CD1c-positive myeloid dendritic cell (primary cell): ENCODE data around the gene STOML1.
"Not testable (repeated sequence)": the region's sequence is repeated elsewhere in the genome, so short reads cannot be mapped to it uniquely, and the experiment has no call there.

Source experiments
- DNase-seq: peaks from one replicate; pipeline ENCODE4 v3.0.0-alpha.2; 2016; ENCODE audit errors: extremely low spot score

The STOML1 gene

GRCh38 chr15:73987250-73987649 is 4.8 kb downstream of the STOML1 start:
- no peak for DNase-seq

DNA sequence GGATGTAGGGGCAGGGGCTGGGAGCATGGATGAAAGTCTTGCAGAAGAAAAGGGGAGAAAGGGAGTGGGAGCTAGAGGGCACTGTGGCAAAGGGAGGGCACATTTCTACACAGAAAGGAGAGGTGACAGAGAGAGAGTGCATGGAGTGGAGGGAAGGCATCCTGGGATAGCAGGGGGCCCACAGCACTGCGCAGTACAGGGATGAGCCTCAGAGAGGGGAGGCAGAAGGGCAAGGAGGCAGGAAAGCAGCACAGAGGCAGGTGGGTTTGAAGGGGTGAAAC is 5.4 kb downstream of the STOML1 start:
- no peak for DNase-seq

DNA sequence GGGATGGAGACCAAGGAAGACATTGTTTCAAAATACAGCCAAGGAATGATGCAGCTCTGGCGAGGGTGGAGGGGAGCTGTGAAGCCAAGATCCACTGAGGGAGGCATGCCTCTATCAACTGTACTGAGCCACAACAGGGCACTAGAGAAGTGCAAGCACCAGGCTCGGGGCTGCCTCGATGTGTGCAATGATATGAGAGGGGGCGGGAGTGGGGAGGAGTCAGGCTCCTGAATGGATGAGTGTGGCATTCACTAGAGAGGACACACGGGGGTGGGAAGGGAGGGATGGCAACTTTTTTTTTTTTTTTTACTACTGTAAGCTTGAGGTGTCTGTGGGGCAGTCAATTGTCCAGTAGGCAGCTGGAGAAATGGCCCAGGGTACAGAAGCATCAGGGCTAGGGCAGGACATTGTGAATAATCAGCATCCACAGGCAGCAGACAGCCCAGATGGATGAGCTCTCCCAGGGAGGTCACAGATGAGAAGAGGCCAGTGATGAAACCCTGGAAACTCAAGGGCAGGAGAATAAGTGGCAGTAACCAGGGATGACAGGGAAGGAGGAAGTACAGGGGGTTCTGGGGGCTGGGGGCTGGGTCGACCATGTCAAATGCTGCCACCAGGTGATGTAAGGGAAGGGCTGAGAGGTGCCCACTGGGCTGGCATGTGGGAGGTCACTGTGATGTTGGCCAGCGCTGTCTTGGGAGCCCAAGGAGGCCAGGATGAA is 5.9 kb downstream of the STOML1 start:
- no peak for DNase-seq

- no peak for DNase-seq
Observed at GRCh38 chr15:73985101-73985873, 6.8 kb downstream of the STOML1 start.

GRCh38 chr15:73984208-73984979 is 7.7 kb downstream of the STOML1 start:
- no peak for DNase-seq

DNA sequence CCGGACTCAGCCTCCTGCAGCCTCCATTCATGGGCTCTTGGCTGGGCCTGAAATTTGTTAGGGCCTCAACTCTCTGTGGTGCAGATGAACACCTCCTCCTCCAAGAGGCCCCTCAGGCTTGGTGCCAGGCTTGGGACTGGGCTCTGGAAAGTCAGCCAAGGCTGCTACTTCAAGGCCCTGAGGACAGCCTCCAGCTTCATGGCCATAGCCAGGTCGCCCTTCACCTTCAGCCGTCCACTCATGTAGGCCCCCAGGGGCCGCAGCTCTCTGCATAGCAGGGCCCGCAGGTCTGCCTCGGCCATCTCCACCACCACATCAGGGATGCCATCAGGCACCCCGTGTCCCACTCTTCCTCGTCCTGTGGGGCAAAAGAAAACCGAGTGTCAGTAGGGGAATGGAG is 8.3 kb downstream of the STOML1 start:
- no peak for DNase-seq

DNA sequence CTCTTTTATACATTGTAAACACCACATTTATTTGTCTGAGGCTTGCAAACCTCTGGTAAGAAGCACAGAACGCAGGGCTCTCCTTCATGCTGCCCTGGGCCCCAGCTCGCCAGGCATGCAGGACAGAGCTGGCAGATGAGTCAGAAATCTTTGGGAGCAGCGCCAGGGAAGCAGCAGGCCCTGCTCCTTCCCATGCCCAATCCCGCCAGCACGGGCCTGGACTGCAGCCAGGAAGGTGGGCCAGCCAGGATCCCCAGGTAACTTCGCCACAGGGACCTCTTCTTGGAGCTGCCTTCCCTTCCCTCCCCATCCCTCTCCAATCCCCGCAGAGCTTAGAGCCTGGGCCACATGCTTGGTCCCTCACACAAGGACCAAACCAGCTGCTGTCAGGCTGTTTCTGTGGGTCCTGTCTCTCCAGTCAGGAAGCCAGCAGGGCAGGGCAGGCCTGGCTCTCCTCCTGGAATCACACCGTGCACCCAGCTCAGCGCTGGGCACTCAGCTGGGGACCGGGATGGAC is 8.8 kb downstream of the STOML1 start:
- no peak for DNase-seq

- no peak for DNase-seq
Observed at GRCh38 chr15:73982222-73982962, 9.7 kb downstream of the STOML1 start.

DNA sequence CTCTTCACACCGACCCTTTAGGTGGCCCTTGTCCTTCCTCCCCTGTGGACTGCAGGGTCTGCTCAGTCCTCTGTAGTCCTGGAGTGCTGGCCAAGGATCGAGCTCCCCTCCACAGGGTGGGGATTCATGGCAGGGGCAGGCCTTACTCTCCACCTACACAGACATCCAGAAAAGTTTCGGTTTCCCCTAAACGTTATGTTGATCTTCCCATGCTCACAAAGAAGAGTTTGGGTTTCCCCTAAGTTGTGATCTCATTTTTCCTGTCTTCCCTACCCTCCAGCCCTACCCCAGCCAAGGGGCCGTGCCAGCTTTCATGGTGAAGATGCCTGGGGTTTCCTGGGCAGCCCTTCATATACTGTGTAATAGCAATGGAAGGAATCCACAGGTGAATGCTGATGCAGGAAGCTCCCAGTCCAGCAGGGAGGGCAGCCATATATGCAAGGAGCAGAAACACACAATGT is 10.3 kb downstream of the STOML1 start:
- no peak for DNase-seq

DNA sequence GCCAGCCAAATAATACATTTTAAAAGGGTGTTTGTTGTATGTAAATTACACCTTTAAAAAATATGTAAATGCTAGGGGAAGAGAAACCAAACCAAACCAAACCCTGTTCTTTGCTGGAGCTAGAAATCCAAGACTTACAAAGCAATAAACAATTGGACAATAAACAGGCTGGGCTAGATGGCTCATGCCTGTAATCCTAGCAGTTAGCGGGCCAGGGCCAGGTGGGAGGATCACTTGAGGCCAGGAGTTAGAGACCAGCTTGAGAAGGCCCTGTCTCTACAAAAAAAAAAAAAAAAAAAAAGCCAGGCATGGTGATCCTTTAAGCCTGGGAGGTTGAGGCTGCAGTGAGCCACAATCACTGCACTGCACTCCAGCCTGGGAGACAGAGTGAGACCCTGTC is 12.5 kb downstream of the STOML1 start:
- no peak for DNase-seq

GRCh38 chr15:73978896-73979295 is 13.2 kb downstream of the STOML1 start:
- no peak for DNase-seq

DNA sequence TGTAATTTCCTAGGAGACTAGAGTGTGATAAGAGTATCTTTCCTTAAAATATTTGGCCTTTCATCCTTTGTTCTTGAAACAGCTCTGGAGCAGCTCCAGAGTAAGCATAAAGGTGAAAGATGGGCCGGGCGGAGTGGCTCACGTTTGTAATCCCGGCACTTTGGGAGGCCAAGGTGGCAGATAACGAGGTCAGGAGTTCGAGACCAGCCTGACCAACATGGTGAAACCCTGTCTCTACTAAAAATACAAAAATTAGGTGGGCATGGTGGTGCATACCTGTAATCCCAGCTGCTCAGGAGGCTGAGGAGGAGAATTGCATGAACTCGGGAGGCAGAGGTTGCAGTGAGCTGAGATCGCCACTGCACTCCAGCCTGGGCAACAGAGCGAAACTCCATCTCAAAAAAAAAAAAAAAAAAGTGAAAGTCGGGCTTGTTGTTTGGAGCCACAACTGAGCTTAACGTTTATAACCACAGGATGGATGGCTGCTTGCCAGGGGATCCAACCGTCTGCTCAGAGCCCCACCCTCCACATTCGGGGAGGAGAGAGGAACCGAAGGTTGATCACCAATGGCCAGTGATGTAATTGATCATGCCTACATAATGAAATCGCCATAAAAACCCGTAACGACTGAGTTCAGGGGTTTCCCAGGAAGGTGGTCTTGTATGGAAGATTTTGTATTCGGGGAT is 16.5 kb downstream of the STOML1 start:
- not testable (repeated sequence) for DNase-seq

- not testable (repeated sequence) for DNase-seq
Observed at GRCh38 chr15:73973683-73974200, 18.4 kb downstream of the STOML1 start.

DNA sequence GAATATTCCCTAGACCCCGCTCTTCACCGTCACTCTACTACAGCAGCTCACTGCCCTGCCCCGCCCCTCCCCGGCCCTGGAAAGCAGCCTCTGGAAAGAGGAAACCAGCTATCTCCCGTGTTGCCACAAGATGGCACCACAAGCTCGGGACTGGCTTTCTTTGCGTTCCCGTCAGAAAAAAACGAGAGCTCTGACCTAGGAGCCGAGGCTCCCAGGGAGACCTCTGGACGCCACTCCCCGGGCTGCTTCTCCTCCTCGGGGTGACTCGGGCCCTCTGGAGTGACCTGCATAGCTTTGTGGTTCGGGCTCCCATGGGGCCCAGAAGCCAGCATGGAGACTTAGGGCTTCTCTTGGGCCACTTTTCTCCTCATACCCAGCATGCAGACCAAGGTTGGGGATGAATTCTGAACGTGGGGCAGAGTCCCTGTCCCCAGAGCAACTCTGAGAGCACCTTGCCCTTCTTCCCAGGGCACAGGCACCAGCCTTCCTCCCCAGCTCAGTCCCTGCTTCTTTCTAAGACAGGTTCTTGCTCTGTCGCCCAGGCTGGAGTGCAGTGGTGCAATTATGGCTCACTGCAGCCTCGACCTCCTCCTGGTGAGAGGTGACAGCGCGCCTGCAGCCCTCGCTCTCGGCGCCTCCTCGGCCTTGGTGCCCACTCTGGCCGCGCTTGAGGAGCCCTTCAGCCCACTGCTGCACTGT is 19.0 kb downstream of the STOML1 start:
- peak; percentile 90 for DNase-seq

DNA sequence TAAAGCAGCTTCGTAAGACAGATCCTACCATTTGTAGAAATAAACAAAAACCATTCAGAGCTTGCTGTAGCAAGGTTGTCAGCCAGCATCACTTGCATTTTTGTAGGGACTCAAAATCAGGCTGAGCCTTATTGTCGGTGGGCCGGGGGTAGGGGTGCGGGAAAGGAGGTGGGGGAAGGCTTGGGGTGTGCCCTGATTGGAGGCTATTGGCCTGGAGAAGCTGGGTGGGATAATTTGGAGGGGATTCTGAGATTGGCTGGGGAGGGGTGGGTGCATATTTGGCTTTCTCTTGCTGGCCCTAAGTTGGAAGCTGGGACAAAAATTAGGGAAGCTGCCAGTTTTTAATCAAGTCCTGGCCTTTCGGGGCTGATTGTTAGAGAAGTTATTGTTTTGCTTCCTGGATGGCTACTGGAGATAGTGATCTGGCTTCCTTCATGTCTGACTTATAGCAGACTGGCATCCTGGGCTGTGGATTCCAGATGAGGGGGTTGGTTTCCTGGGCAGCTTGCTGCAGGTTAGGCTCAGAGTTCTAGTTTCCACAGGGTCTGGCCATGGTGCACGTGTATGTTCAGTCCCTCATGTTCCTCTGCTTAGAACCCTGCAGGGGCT is 22.8 kb downstream of the STOML1 start:
- no peak for DNase-seq

DNA sequence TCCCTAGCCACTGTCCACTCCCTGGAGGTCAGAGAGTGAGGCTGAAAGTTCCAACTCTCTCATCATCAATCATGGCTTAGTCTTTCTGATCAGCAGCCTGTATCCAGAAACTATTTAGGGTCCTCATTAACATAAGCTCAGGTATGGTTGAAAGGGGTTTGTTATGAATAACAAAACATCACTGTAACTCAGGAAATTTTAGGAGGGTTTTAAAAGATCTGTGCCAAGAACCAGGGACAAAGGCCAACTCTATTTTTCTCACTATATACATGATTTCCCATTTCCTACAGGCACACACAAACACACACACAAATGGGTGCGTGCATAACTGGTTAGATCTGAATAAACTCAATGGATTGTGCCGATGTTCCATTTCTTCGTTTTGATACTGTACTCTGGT is 23.6 kb downstream of the STOML1 start:
- DNase-seq, result no peak

- DNase-seq, result peak; percentile 33
Observed at GRCh38 chr15:73965758-73966113, 26.4 kb downstream of the STOML1 start.

DNA sequence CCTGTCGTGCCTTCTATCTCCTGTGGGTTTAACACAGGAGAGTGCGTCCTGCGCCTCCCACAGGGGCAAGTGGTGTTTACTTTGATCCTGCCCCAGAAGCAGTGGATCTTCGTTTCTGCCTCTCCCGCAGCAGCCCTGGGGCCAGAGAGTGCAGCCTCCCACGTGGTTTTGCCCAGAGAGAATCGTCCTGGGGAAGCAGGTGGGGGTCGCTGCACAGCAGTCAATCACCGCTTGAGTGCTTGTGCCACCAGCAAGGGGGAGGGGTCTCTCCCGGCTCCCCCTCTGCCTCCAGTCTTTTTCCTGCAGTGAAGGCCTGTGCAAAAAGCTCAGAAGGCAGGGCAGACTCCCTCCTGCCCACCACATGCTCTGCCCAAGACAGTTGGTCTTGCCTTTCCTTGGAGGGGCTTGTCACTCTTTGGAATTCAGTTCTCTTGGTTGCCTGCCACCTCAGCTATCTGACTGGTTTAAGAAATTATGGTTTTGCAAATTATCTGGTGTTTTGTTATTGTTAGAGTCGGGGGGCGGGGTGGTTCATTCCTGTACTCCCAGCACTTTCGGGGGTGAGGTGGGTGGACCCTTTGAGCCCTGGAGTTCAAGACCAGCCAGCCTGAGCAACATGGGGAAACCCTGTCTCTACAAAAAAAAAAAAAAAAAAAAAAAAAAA is 26.9 kb downstream of the STOML1 start:
- DNase-seq, result no peak

DNA sequence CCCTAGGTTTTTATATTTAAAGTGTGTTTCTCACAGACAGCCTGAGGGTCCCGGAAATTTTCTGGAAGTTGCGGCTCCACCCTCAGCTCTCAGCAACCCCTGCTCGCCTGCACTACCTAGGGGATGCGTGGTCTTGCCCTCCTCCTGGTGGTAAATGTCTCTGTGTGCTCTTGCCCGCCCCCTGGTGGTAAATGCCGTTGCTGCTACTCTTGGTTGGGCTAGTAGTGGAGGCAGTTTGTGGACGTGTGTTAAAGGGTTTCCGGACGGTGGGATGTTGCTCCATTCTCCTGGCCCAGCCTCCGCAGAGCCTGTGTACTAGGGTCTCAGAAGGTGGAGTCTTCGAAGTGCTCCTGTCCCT is 27.4 kb downstream of the STOML1 start:
- peak; percentile 87 for DNase-seq

- no peak for DNase-seq
Observed at GRCh38 chr15:73962433-73962832, 29.7 kb downstream of the STOML1 start.
